WTC11 (cell line): ENCODE measurements around the gene POMGNT2. TPM values are rescaled to one million over a fixed set of nuclear protein-coding genes. Genes with fewer than 3 reads are reported as not detected.
"Not testable (repeated sequence)": the region's sequence is repeated elsewhere in the genome, so short reads cannot be mapped to it uniquely, and the experiment has no call there.

Source experiments
- ATAC-seq: fragments of 200-7000 bp; cut with Tn5 transposase; 2 replicates; pipeline ENCODE4 v1.10.0; 2021; ENCODE audit warnings: mild to moderate bottlenecking, moderate library complexity
- CTCF ChIA-PET: fragments of 300-600 bp; sonication (Branson Sonifier 250); formaldehyde crosslinking; loops from one replicate; lab custom pipeline; 2021; ENCODE audit warnings: antibody characterized with exemption; lab: Charles Lee
- POLR2A ChIA-PET: fragments of 350-600 bp; sonication (Branson Sonifier 250); formaldehyde crosslinking; loops from one replicate; lab custom pipeline; 2021; ENCODE audit warnings: antibody characterized with exemption; lab: Charles Lee
- DNase-seq: peaks from one replicate; pipeline ENCODE4 v3.0.0; 2021; ENCODE audit warnings: low spot score
- H3K27ac Mint-ChIP-seq: 2 replicates; pipeline ENCODE4 v1.8.0; 2021; ENCODE audit warnings: mixed read lengths
- H3K27me3 Mint-ChIP-seq: 2 replicates; pipeline ENCODE4 v1.8.0; 2021; ENCODE audit warnings: low read depth, mild to moderate bottlenecking, moderate library complexity, mixed read lengths
- H3K36me3 Mint-ChIP-seq: 2 replicates; pipeline ENCODE4 v1.8.0; 2021; ENCODE audit warnings: mixed read lengths
- H3K4me1 Mint-ChIP-seq: 2 replicates; pipeline ENCODE4 v1.8.0; 2022; ENCODE audit warnings: mixed read lengths
- H3K4me3 Mint-ChIP-seq: 2 replicates; pipeline ENCODE4 v1.8.0; 2021; ENCODE audit warnings: mild to moderate bottlenecking, moderate library complexity, mixed read lengths
- H3K9me3 Mint-ChIP-seq: 2 replicates; pipeline ENCODE4 v1.8.0; 2021; ENCODE audit warnings: mixed read lengths
- EMX1 ChIP-seq: fragments of 250-450 bp; sonication (Bioruptor Pico); IDR thresholded peaks from 2 replicates; pipeline ENCODE4 v1.8.0; 2021; ENCODE audit warnings: mild to moderate bottlenecking
- HMGA2 ChIP-seq: fragments of 250-450 bp; sonication (Bioruptor Pico); IDR thresholded peaks from 2 replicates; pipeline ENCODE4 v1.4.0; 2021; ENCODE audit warnings: mild to moderate bottlenecking, moderate library complexity
- JUN ChIP-seq: sonication (generic); formaldehyde crosslinking; IDR thresholded peaks from 2 replicates; pipeline ENCODE4 v1.8.0; 2023; ENCODE audit warnings: mild to moderate bottlenecking, missing genetic modification reagents
- MAX ChIP-seq: sonication (generic); formaldehyde crosslinking; IDR thresholded peaks from 2 replicates; pipeline ENCODE4 v1.8.0; 2022; ENCODE audit warnings: mild to moderate bottlenecking, missing genetic modification reagents
- ZNF512 ChIP-seq: sonication (generic); formaldehyde crosslinking; IDR thresholded peaks from 2 replicates; pipeline ENCODE4 v1.8.1; 2022; ENCODE audit warnings: missing genetic modification reagents, borderline replicate concordance
- total RNA-seq: library from RNA; stranded (reverse); gene quantifications from 3 replicates; pipeline ENCODE4 v1.2.3, GENCODE V29; 2021
- TF ChIP-seq, protein P1 (sequence below): sonication (generic); formaldehyde crosslinking; conservative IDR thresholded peaks from 2 replicates; pipeline ENCODE4 v1.8.1; 2023; ENCODE audit warnings: mild to moderate bottlenecking, low read depth, missing genetic modification reagents, moderate library complexity
- TF ChIP-seq, protein P2 (sequence below): sonication (generic); formaldehyde crosslinking; IDR thresholded peaks from 2 replicates; pipeline ENCODE4 v1.8.0; 2023; ENCODE audit warnings: missing genetic modification reagents
- TF ChIP-seq, protein P3 (sequence below): fragments of 200-600 bp; IDR thresholded peaks from 2 replicates; pipeline ENCODE4 v1.8.0; 2022; ENCODE audit warnings: antibody characterized with exemption

The POMGNT2 gene
- total RNA-seq, 1 experiment from 2014 or later: 12.5 TPM

DNA sequence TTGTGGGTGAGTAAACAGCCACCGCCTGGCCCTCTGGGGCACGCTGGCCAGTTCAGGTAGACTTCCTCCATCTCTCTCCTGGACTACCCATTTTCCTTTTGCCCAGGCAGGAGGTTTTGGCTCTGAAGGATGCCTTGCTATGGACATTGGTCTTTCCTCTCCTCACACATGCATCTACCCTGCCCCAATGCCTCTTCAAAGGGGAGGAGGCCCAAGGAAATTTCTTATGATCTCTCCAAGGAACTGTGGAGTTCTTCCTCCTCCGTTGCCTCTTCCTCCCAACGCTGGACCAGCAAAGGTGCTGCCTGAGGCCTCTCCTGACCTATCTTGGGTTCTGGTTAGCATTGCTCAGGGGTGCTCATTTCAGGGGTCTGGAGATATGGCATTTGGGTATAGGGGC is 33.5 kb downstream of the POMGNT2 start (continued):
- TF ChIP-seq, protein P1, sequence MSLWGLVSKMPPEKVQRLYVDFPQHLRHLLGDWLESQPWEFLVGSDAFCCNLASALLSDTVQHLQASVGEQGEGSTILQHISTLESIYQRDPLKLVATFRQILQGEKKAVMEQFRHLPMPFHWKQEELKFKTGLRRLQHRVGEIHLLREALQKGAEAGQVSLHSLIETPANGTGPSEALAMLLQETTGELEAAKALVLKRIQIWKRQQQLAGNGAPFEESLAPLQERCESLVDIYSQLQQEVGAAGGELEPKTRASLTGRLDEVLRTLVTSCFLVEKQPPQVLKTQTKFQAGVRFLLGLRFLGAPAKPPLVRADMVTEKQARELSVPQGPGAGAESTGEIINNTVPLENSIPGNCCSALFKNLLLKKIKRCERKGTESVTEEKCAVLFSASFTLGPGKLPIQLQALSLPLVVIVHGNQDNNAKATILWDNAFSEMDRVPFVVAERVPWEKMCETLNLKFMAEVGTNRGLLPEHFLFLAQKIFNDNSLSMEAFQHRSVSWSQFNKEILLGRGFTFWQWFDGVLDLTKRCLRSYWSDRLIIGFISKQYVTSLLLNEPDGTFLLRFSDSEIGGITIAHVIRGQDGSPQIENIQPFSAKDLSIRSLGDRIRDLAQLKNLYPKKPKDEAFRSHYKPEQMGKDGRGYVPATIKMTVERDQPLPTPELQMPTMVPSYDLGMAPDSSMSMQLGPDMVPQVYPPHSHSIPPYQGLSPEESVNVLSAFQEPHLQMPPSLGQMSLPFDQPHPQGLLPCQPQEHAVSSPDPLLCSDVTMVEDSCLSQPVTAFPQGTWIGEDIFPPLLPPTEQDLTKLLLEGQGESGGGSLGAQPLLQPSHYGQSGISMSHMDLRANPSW (CRISPR knock-in tag): no peak
- TF ChIP-seq, protein P2, sequence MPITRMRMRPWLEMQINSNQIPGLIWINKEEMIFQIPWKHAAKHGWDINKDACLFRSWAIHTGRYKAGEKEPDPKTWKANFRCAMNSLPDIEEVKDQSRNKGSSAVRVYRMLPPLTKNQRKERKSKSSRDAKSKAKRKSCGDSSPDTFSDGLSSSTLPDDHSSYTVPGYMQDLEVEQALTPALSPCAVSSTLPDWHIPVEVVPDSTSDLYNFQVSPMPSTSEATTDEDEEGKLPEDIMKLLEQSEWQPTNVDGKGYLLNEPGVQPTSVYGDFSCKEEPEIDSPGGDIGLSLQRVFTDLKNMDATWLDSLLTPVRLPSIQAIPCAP (CRISPR knock-in tag): no peak

DNA sequence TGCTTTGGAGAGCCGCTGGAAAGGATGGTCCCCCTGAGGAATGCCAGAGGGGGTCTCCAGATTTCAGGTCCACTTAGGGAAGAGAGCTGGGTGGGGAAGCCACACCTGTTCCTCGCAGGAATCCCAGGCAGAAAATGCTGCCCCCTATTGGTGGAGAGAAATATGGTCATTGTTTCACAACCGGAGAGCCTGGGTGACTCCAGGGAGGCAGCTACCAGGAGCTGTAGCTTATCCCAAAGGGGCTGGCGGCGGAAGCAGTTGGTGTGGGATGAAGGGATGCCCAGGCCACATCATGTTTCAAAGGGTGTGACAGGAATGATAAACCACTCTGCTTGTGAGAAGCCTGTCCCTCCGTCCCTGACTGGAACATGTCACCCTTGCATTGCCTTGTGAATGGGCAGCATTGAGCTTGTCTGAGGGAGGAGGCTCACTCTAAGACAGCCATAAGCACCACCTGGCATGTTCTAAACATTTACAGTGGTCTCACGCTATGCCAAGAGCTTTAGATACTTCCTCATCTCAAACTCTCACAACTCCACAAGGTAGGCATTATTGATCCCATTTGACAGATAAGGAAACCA is 34.5 kb downstream of the POMGNT2 start:
- ChIA-PET POLR2A (no interaction called here), CTCF (interaction anchor here (0.5 to 1.8 kb wide), 37 partner anchors 9 to 432 kb away, joined by 3 to 65 read pairs (median 4); partner anchors contain the start of genes GASK1A, HHATL, POMGNT2 and ZBTB47)
- Mint-ChIP-seq H3K9me3 (peaks cover 3% of the 10 kb centered on the region; the same call in 1 of the 2 replicates), H3K4me1 (no peaks in the 10 kb centered on the region), H3K27me3 (no peaks in the 10 kb centered on the region; the same call in 1 of the 2 replicates), H3K36me3 (no peaks in the 10 kb centered on the region), H3K4me3 (no peak overlapping the region), H3K27ac (no peak overlapping the region)
- ATAC-seq (peak; percentile 87), DNase-seq (peak; percentile 43)
- no peak for TF ChIP-seq JUN (CRISPR knock-in tag)
- TF ChIP-seq, protein P3, sequence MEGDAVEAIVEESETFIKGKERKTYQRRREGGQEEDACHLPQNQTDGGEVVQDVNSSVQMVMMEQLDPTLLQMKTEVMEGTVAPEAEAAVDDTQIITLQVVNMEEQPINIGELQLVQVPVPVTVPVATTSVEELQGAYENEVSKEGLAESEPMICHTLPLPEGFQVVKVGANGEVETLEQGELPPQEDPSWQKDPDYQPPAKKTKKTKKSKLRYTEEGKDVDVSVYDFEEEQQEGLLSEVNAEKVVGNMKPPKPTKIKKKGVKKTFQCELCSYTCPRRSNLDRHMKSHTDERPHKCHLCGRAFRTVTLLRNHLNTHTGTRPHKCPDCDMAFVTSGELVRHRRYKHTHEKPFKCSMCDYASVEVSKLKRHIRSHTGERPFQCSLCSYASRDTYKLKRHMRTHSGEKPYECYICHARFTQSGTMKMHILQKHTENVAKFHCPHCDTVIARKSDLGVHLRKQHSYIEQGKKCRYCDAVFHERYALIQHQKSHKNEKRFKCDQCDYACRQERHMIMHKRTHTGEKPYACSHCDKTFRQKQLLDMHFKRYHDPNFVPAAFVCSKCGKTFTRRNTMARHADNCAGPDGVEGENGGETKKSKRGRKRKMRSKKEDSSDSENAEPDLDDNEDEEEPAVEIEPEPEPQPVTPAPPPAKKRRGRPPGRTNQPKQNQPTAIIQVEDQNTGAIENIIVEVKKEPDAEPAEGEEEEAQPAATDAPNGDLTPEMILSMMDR: peak; percentile 87

DNA sequence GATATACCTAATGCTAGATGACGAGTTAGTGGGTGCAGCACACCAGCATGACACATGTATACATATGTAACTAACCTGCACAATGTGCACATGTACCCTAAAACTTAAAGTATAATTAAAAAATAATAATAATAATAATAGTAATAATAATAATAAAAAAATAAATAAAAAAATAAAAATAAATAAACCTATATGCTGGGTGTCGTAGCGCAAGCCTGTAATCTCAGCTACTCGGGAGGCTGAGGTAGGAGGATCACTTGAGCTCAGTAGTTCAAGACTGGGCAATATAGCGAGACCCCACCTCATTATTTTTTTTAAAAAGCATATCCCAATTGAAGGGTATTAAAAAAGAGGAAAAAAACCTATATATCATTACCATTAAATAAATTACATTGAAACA is 35.2 kb downstream of the POMGNT2 start:
- DNase-seq, H3K27ac Mint-ChIP-seq, H3K4me3 Mint-ChIP-seq, POLR2A ChIA-PET, H3K36me3 Mint-ChIP-seq, H3K27me3 Mint-ChIP-seq, H3K4me1 Mint-ChIP-seq, ATAC-seq, H3K9me3 Mint-ChIP-seq: not testable (repeated sequence)
- peak; percentile 95 for TF ChIP-seq HMGA2 (CRISPR knock-in tag)
- CTCF ChIA-PET: interaction anchor here (0.5 to 1.8 kb wide), 20 partner anchors 12 to 433 kb away, joined by 3 to 65 read pairs (median 4); partner anchors contain the start of genes HHATL, POMGNT2 and ZNF662

DNA sequence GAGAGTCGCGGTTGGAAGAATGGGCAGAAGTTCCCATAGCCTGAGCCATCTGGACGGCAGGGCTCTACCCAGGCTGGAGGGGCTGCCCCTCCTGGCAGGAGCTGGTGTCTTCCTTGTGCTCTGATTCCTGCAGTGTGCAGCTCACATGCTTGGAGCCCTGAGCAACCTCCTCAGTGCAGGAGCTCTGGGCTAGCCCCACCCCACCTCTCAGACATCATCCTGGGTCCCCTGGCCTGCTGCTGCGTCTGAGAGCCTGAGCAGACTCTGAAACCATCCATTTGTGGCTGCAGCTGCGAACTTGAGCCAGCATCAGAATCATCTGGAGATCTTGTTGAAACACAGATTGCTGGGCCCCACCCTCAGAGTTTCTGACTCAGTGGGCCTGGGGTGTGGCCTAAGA is 42.8 kb downstream of the POMGNT2 start:
- no peak overlapping the region for H3K4me3 Mint-ChIP-seq
- DNase-seq: no peak

More for the DNA sequence above, 42.8 kb downstream of the POMGNT2 start:
- H3K27ac Mint-ChIP-seq: no peak overlapping the region
- TF ChIP-seq MAX (CRISPR knock-in tag): no peak
- no peak for TF ChIP-seq EMX1 (CRISPR knock-in tag)
- no peak for TF ChIP-seq ZNF512
- TF ChIP-seq, all 79 proteins: peak for 0
- no peak for ATAC-seq
- H3K27me3 Mint-ChIP-seq: peaks cover 8% of the 10 kb centered on the region; the same call in 1 of the 2 replicates
- CTCF ChIA-PET: interaction anchor here (1.0 kb wide), 1 partner anchor 8 kb away, joined by 4 read pairs; no protein-coding TSS in a partner anchor
- H3K4me1 Mint-ChIP-seq: peaks cover 10% of the 10 kb centered on the region
- H3K36me3 Mint-ChIP-seq: peaks cover 34% of the 10 kb centered on the region
- POLR2A ChIA-PET: no interaction called here
- H3K9me3 Mint-ChIP-seq: peaks cover 27% of the 10 kb centered on the region
